Measurements from ENCODE around the gene KSR1.

DNA sequence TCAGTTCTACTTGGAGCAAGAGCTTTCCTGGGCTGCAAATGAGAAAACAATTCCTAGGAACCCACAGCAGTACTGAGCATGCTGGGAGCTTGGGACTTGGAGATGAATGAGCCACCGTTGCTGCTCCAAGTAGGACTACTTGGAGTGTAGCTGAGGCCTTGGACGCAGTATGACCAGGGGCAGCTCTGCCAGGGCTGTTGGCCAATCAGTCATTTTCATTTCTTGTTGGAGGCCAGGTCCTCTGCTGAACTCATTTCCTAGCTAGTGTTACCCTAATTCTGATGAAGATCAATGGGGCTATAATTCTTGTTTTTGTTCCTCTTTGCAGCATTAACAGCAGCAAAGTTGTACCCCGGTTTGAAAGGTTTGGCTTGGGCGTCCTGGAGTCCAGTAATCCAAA lies 166.7 kb downstream of the KSR1 start:
- no peak for TF ChIP-seq RAD21 (IDR thresholded peaks at IDR 0.05; ENCODE audit: low read depth)
- no peak for TF ChIP-seq NFIC (IDR thresholded peaks at IDR 0.05)
- TF ChIP-seq, protein P1, sequence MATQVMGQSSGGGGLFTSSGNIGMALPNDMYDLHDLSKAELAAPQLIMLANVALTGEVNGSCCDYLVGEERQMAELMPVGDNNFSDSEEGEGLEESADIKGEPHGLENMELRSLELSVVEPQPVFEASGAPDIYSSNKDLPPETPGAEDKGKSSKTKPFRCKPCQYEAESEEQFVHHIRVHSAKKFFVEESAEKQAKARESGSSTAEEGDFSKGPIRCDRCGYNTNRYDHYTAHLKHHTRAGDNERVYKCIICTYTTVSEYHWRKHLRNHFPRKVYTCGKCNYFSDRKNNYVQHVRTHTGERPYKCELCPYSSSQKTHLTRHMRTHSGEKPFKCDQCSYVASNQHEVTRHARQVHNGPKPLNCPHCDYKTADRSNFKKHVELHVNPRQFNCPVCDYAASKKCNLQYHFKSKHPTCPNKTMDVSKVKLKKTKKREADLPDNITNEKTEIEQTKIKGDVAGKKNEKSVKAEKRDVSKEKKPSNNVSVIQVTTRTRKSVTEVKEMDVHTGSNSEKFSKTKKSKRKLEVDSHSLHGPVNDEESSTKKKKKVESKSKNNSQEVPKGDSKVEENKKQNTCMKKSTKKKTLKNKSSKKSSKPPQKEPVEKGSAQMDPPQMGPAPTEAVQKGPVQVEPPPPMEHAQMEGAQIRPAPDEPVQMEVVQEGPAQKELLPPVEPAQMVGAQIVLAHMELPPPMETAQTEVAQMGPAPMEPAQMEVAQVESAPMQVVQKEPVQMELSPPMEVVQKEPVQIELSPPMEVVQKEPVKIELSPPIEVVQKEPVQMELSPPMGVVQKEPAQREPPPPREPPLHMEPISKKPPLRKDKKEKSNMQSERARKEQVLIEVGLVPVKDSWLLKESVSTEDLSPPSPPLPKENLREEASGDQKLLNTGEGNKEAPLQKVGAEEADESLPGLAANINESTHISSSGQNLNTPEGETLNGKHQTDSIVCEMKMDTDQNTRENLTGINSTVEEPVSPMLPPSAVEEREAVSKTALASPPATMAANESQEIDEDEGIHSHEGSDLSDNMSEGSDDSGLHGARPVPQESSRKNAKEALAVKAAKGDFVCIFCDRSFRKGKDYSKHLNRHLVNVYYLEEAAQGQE (IDR thresholded peaks at IDR 0.05; ENCODE audit: low read depth), result no peak
- no peak for TF ChIP-seq TAF1 (IDR thresholded peaks at IDR 0.05; ENCODE audit: low read depth)
- TF ChIP-seq, protein P2, sequence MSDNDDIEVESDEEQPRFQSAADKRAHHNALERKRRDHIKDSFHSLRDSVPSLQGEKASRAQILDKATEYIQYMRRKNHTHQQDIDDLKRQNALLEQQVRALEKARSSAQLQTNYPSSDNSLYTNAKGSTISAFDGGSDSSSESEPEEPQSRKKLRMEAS (IDR thresholded peaks at IDR 0.05), result no peak
